ENCODE measurements around the gene KCNT1.

The KCNT1 gene

DNA sequence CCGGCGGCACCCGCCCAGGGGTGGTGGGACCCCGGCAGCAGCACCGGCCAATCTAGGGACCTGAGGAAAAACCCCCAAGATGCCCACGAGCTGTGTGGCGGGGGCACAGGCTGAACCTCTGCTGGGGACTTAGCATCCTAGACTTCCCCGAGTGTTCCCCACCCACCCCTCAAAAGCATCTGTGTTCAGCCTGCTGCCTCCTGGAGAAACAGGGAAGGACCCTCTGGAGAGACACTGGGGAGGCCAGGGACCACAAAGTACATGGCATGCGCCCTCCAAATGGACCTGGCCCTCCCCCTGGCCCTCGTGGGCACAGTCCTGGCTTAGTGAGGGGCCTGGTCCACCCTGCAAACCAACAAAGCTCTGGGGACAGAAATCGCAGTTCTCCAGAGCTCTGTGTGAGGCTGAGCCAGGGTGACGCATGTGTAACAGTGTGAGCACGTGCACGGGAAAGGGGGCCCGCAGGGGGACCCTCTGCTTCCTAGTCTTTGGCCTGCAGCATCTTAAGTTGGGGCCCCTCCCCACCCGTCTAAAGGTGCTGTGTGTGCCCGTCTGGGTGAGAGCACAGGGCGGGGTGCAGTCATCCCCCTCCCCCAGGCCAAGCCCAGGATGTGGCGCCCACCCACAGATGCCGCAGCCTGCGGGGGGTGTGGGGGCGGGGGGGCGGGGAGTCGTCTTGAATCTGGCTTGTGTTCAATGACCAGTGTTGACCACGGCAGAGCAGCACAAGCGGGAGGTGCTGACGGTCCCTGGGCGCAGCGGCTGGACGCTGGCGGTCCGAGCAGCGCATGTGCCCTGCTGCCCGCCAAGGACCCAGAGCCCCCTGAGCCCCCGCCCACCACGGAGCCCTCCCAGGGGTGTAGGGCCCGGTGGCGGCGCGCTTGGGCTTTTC lies 672 bp upstream of the KCNT1 start:
- peak in 1 of 2 donors; percentile 18 for DNase-seq

DNA sequence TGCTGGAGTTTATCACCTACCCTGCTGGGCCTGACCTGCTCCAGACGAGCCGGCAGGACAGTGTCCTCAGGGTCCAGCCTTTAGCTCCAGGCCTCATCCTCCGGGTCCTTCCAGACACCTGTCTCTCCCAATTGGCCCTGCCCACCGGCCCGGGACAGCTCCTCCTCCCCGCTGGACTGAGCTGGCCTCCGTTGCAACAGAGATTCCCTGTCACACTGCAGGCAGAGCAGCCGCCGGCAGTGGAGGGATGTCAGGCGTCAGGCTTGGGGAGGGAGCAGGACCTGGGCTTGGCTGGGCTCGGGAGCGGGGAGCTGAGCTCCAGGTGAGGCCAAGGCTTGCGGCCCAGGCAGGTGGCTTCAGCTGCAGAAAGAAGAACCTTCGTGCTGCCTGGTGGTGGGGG lies 1.7 kb downstream of the KCNT1 start:
- DNase-seq, result no peak

- DNase-seq, result no peak
These were observed 2.5 kb downstream of the KCNT1 start for GRCh38 chr9:135704483-135704882.

- DNase-seq, result no peak
These were observed 3.4 kb downstream of the KCNT1 start for GRCh38 chr9:135705376-135705775.

DNA sequence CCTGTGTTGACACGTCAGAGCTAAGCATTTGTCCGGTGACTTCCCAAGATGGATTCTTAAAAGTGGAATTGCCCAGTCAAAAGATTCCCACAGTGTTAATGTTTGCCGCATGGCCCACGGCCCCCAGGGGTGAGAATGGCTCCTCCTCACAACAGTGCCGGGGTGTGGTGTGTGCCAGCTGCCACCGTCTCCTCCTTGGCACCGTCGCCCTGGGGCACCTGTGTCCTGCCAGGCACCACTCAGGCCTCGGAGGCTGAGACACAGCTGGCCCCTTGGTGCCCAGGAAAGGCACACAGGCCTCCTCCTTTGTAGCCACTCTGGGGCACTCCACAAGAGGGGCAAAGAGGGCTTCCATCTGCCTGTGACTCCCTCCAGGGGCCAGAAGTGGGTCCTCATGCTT lies 4.3 kb downstream of the KCNT1 start:
- no peak for DNase-seq

DNA sequence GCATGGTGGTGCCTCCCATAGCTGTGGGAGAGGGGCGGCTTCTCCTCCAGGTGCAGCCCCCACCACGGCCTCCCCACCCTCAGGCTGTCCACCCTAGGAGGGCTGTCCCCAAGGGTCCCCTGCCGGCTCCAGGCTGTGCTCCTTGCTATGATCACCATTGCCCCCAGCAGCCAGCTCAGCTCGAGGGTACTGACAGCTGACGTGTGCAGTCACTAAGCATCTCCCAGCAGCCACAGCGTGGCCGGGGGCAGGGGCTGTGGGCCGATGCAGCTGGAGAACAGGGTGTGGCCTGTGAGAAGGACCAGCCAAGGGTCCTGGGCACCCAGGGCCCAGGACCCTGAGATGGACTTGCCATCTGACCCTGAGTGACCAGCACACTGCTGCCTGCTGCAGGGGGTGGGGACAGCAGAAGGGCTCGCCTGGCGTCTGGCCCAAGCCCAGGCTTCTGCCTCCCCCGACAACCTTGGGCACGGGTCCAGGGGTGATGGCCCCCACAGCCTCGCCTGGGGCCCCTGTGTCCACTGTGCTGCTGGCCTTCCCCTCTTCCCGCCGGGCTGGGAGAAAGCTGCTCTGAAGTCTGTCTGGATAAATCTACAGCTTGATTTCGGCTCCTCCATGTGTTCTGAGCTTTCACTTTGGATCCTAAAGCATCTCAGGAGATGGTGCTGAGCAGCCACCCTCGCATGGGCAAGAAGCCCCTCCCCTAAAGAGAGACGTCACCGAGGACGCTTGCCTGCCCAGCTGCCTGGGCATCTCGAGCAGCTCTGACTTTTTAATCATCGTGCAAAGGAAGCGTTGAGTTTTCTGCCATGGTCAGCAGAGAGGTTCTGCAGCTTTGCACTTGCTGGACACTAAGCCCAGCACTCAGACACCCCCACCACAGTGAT lies 5.5 kb downstream of the KCNT1 start:
- no peak for DNase-seq

- no peak for DNase-seq
These were observed 6.2 kb downstream of the KCNT1 start for GRCh38 chr9:135708164-135708563.

DNA sequence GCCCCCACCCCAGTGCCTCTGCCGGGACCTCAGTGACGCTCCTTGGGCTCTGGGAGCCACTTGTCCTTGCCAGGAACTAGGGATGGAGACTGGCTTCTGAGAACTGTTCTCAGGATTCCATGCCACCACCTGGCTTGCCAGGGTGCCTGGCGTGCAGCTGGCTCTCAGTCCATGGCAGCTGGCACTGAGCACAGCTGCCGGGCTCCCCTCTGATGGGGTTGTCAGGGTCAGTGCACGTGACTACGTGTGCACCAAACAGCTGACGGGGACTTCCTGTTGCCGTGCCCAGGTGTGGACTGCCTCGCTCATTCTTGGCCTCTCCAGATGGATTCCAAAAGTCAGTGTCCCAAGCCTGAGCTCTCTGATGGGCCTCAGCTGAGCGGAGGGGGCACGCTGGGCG lies 9.4 kb downstream of the KCNT1 start:
- no peak for DNase-seq

DNA sequence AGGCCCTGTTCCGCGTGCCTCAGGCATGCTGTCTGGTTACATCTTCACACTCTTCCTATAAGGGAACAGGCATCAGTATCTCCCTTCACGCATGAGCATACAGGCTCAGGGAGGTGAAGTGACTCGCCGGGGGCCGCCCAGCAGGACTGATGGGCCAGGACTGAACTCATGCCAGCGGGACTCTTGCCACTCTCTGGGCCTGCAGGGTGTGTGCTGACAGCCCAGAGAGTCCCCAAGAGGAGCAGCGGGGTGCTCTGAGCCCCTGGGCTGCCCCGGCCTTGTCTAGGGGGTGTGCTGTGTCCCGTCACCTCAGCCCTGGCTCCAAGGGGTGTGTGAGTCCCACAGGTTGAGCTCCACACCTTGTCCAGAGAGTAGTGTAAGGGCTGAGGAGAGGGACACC lies 9.9 kb downstream of the KCNT1 start:
- DNase-seq, result no peak

GRCh38 chr9:135712613-135713295 lies 10.8 kb downstream of the KCNT1 start:
- no peak for DNase-seq

GRCh38 chr9:135714242-135715055 lies 12.5 kb downstream of the KCNT1 start:
- DNase-seq, result no peak

DNA sequence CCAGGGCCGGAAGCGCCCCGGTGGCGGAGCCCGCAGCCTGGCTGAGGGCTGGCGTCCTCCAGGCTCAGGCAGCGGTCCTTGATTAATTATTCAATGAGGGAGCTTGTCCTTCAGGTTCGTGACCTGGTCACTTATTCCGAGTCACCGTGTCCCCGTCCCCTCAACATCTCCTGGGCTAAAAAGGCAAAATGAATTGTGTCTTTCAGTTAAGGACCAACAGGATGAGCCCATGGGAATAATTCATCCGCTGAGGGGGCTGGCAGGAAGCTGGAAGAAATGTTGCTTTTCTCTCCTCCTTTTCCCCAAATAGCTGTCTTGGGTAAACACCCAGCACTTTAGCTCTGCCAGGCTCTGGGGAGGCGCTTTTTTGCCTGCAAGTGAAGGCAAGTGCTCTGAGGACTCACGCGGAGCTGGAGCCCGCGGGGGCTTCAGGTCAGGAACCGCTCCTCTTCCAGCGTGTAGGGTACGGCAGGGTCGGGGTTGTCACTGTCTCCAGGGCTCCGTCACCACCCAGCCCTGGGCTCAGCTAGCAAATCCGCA lies 13.1 kb downstream of the KCNT1 start:
- DNase-seq, result no peak

- no peak for DNase-seq
These were observed 14.1 kb downstream of the KCNT1 start for GRCh38 chr9:135716045-135716444.

GRCh38 chr9:135717410-135717809 lies 15.4 kb downstream of the KCNT1 start:
- no peak for DNase-seq

- DNase-seq, result no peak
These were observed 16.6 kb downstream of the KCNT1 start for GRCh38 chr9:135718616-135719015.

GRCh38 chr9:135719472-135719871 lies 17.5 kb downstream of the KCNT1 start:
- DNase-seq, result no peak

GRCh38 chr9:135722365-135722764 lies 20.4 kb downstream of the KCNT1 start:
- no peak for DNase-seq

- DNase-seq, result no peak
These were observed 22.3 kb downstream of the KCNT1 start for GRCh38 chr9:135724186-135724787.

- DNase-seq, result no peak
These were observed 24.3 kb downstream of the KCNT1 start for GRCh38 chr9:135726138-135726853.

DNA sequence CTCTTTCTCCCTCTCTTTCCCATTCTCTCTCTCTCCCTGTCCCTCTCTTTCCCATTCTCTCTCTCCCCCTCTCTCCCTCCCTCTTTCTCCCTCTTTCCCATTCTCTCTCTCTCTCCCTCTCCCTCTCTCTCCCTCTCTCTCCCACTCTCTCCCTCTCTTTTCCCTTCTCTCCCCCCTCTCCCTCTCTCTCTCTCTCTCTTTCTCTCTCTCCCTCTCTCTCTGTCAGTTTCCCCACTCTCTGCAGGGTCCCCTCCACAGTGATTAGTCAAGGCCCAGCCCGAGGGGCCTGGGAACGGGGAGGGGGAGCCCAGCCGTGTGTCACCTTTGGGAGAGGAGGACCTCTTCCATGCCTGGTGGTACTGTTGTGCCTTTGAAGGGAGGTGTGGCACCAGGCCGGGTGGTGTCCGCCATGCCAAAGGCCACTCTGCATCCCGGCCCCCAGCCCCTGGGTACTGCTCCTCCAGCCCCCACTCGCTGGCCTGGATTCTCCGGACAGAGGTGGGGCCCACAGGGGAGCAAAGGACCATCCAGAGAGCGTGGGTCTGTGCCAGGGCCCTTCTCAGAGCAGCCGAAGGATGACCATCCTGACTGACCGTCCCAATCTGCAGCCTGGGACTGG lies 25.4 kb downstream of the KCNT1 start:
- no peak for DNase-seq
